T47D (cell line): ENCODE measurements around the gene C17orf114.
A peak's percentile ranks its signal among the peaks of the same experiment; 100 is the strongest.
"Not testable (repeated sequence)": the region's sequence is repeated elsewhere in the genome, so short reads cannot be mapped to it uniquely, and the experiment has no call there.

ENCODE experiments used
- DNase-seq, 2 experiments: peaks; one replicate each; pipeline versions ENCODE4 v3.0.0 to v3.0.0-alpha.2; 2011 to 2012; ENCODE audit warnings: low read depth in 1 of 2, low spot score in 1 of 2
- JUND ChIP-seq: IDR thresholded peaks from 2 replicates; pipeline ENCODE4 v1.6.1; 2012; ENCODE audit warnings: low read depth
- in situ Hi-C: cut with HindIII; loops from 2 replicates; pipeline ENCODE4 v1.10.0; 2016; ENCODE audit warnings: low sequenced_read_pairs, low pct_unique_long_range_greater_than_20kb

Gene C17orf114

DNA sequence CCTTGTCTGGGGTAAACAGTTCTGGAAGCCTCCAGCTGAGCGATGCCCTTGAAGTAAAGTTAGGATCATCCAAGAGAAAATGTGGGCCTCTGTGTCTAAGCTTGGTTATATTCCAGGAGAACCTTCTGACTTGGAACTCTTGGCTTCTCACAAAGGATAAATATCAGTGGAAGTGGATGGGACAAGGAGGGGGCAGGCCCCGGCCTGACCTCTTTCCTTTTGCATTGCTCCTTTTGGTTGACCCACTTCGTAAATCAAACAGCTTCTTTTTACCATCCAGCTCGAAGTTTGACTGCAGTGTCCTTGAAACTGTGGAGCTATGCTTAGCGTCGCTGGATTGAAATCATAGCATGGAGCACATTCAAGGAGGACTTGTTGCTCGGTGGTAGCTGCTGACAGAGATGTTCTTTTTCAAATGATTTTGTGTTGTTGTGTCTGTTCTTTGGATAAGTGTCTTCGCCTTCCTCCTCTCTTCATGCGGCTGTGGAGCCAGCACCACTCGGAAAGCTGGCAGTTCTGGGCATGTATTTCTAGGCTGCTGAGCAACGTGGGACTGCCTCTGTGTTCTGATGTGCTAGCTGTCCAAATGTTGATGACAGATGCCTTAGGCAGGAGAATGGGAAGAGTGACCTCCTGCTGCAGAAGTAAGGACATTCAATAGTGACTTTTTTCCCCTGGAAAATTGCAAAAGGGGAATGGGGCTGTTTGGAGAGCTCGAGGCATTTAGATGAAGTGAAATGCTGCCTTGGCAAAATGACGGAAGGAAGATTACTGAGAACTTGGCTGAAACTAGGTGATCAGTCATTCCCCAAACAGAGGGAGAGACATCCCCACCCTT is 35.6 kb upstream of the C17orf114 start:
- no peak for DNase-seq
- TF ChIP-seq JUND = no peak
- in situ Hi-C loops = no loop called here

DNA sequence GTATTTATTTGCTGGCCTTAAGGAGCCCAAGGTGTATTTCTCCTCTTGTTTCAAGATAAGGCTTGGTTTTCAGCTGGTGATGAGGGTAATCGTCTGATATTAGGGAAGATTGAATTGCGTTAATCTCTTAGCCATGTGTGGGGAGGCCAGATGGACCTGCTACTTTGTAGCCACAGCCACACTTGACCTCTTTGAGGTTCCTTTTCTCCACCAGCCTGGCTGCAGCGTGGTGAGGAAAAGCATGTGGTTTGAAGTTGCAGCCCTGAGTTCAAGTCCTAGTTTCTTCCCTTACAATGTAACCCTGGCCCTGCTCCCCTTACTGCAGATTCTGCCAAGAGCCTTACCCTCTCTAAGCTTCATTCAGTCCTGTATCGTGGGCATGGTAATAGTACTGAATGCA is 34.1 kb upstream of the C17orf114 start:
- in situ Hi-C loops = no loop called here
- no peak for TF ChIP-seq JUND
- no peak for DNase-seq

DNA sequence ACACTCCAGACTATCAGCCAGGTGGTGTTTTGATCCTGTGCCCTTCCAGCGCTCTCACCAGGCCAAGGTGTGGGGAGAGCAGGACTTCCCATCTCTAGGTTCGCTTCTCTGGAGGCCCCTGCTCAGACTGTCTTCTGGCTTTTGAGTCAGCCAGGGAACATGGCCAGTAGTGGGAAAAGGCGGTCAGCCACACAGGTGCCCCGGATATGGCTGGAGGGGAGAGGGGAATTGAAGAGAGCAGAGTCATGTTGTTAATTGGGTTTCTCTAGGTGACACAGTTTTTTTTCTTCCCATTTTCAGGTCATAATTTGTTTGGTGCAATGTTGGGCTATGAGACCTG is 32.5 kb upstream of the C17orf114 start:
- TF ChIP-seq JUND = no peak
- DNase-seq = no peak
- in situ Hi-C loops = no loop called here

DNA sequence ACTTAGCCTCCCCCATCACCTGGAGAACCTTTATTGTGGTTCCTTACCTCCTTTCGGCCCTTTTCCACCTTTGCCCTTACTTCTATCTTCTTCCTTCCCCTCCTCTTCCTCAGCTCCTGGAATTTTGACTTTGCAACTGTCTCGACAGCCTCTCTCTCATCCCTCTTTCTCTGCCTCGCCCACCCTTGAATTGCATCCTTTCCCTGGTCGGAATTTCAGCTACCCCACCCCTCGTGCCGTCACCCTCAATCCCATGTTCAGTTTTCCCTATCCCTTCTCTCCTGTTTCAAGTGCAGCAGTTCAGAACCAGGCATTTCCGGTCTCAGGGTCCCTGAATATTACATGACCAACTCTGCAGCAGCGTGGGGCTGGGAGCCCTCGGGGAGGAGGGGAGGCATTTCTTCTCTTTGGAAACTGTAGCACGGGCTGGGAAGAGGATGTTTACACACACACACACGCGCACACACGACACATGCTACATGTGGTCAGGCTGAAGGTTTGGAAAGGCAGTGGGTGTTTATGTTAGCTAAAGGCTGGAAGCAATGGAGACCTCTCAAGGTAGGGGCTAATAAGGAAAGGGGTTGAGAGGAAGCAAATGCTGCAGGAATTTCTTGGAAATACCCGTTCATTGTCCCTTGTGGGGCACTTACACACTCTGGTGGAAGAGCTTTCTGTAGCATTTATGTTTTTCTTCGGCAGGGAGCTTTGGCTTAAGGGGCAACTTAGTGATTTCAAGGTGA is 32.0 kb upstream of the C17orf114 start:
- TF ChIP-seq JUND = no peak
- DNase-seq = no peak
- in situ Hi-C loops = no loop called here

DNA sequence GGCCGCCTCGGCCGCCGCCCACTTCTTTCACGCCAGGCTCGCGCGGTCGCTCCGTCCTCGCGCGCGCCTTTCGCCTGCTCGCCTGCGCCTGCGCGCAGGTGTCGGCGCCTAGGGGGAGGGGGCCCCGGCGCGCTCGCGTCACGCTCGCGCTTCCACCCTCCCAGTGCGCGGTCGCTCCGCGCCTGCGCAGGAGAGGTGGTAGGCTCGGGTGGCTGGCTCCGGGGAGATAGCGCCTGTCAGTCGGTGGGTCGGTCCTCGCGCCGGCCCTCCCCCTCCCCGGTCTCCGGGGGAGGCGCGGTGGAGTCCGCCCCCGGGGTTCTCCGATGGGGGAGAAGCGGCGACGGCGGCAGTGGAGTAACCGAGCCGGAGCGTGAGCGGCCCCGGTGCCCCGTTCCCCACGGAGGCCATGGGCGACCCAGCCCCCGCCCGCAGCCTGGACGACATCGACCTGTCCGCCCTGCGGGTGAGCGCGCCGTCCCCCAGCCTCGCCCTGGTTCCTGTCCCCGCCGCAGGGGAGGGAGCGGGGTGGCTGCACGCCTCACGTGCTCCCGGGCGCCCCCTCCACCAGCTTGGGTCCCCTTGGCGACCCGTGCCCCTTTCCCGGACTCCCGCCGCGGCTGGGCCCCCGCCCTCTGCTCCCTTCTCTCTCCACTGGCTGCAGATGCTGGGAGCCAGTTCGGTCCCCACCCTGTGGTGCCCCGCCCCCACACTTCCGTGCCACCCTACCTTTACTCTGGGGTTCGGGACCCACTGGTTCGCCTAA is 31.2 kb upstream of the C17orf114 start, which contains the start of gene MINK1:
Gene MINK1, plus strand, starts transcription at position 163 of the 763 bp plus-strand sequence. Its CDS starts 244 bp downstream, at position 407.
- in situ Hi-C loops = no loop called here
- no peak for TF ChIP-seq JUND
- DNase-seq = peak; percentile 84 to 94

DNA sequence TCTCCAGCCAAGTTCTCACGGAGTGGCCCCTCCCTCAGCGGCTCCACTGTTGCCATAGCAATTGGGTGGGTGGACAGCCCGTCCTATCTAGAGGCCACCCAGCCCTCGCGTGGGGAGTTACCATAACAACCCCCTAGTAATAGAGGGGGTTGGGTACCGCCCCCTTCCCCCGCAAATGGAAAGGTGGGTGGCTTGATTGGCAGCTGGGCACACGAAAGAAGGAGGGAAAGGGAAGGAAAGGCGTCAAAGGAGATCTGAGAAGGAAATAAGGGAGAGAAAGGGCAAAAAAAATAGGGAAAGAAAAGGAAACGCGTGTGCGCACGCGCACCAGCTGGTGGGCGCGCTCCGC is 30.7 kb upstream of the C17orf114 start:
- DNase-seq, in situ Hi-C loops: not testable (repeated sequence)

DNA sequence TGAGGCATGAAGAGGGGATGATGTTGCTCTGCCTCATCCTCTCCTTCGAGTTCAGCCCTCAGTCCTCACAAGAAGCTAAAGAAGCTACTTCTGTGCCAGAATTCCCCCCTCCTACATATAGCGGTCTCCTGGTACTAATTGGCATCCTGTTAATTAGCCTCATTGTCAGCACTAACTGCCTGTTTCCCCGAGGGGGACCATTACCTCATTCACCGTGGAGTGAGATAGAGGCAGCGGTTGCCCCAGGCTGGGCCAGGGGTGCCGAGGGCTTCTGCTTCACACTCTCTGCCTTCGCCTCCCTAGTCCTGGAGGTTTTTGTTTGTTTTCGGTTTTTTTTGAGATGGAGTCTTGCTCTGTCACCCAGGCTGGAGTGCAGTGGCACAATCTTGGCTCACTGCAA is 25.3 kb upstream of the C17orf114 start:
- in situ Hi-C loops = no loop called here
- TF ChIP-seq JUND = no peak
- DNase-seq = no peak

DNA sequence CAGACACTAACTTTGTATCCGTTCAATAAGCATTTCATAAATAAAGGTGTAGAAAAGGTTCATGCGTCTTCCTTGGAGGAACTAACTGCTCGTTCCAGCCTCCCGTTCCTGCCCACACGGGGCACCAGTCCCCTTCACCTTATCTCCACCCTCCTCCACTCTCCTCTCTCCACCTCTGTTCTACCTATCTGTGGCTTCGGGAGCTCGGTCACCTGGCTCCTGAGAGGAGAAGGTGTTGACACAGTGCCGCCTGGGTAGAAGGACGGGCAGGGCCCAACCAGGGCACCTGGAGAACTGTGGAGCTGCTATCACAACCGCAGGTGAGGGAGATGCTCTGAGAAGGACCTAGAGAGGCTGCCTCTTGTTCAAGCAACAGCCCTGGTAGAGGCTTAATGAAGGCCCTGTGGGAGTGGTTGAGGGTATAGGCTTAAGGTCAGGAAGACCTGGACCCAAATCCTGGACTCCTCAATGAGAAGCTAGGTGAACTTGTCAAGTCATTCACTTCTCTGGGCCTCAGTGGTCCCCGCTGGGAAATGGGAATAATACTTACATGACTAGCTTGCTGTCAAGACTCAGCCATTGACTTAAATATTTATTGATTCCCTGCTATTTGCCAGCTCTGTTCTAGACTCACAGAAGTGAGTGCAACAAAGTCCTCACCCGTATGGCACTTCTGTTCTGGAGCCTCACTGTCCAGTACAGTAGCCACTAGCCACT is 21.4 kb upstream of the C17orf114 start:
- no peak for DNase-seq
- in situ Hi-C loops = no loop called here
- TF ChIP-seq JUND = no peak

DNA sequence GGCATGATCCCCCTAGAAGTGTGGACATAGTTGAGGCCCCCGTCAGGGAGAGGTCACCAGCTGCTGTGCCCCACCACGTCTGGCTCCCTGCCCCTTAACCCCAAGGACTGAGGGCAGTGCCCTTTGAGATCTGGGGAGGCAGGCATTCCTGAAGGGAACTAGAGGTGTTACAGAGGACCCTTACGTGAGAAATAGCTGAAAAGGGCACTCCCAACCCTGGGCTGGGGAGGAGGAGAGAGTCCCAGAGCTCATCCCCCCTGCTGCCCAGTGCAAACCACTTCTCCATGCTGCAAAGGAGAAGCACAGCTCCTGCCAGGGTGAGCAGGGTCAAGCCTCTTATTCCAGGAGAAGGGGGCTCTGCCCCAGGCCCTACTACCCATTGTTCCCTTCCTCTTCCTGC is 20.7 kb upstream of the C17orf114 start:
- no peak for DNase-seq
- TF ChIP-seq JUND = no peak
- in situ Hi-C loops = no loop called here

DNA sequence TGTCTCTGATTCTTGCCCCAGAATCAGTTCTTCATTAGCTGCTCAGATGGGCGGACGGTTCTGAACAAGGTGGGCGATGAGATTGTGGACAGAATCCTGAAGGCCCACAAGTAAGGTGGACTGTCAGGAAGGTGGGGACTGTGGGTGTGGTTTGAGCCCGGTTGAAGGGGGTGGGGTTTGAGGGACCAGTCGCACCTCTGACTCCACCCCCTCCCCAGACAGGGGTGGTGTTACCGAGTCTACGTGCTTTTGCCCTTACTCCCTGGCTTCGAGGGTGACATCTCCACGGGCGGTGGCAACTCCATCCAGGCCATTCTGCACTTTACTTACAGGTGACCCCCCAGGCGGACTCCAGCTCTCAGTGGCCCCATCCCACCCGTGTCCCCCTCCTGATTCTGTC is 16.1 kb upstream of the C17orf114 start:
- no peak for TF ChIP-seq JUND
- in situ Hi-C loops = no loop called here
- no peak for DNase-seq

DNA sequence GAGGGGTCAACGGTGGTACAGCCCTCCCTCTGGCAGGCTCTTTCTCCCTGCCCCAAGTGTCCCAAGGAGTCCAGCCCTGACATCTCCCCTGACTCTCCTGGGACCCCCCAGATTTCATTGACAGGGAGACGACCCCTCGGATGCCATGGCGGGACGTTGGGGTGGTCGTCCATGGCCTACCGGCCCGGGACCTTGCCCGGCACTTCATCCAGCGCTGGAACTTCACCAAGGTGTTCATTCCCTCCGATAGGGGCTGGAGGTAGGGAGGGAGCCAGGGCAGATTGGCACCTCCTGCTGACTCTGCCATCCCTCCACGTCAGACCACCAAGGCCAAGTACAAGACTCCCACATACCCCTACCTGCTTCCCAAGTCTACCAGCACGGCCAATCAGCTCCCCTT is 14.7 kb upstream of the C17orf114 start:
- DNase-seq = no peak
- in situ Hi-C loops = no loop called here
- no peak for TF ChIP-seq JUND

DNA sequence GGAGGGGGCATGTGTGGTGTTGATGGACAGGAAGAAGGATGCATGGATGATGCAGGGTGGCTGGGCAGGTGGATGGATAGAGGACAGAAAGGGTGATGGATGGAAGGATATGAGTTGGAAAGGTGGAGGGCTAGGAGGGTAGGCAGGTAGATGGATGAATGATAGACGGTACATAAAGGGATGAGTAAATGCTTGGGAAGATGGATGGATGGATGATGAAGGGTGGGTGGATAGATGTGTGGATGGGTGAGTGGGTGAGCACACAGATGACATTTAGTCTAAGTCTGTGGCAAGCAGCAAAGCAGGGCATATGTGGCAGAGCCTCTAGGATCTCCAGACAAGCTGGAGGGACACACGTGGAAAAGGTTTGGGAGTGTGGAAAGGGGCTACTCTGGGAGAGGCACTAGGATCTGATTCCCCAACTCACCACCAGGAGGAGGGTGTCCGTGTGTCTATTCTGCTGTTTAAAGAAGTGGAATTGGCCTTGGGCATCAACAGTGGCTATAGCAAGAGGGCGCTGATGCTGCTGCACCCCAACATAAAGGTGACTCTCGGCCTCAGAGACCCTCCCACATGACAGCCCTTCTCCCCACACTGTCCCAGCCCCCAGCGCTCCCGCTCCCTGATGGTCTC is 13.0 kb upstream of the C17orf114 start:
- no peak for DNase-seq
- no peak for TF ChIP-seq JUND
- in situ Hi-C loops = no loop called here
